ENCODE results near the gene TSPYL1. TPM values are rescaled to one million over a fixed set of nuclear protein-coding genes. Genes with fewer than 3 reads are reported as not detected.

The TSPYL1 gene
- total RNA-seq, 5 donors from 2014 or later (not counting 1 experiment from before 2014, with no cell fraction given): 83.4 to 215 (median 86.8) TPM

- Mint-ChIP-seq H3K4me1 (peaks cover 29 to 55% (median 36%) of the 10 kb centered on the region in 3 donors), H3K27me3 (no peaks in the 10 kb centered on the region), H3K4me3 (no peak overlapping the region), H3K27ac (no peak overlapping the region), H3K36me3 (peaks cover 49% of the 10 kb centered on the region), H3K9me3 (peaks cover 8 to 24% (median 17%) of the 10 kb centered on the region in 3 donors)
- ATAC-seq (replicated peaks in 1 of 4): peak in 1 of 4 experiments; percentile 18
- H3K36me3 ChIP-seq (ENCODE audit: control insufficient read depth in 2 of 2, extremely low read depth in 1 of 2, insufficient read depth in 1 of 2, low read length in 1 of 2): peaks cover 0 to 13% of the 10 kb centered on the region in 2 donors
- 88% methylated on average over 4 of the region's 4 CpGs for WGBS (ENCODE audit: insufficient coverage)
- DNase-seq: no peak
- H3K9me3 ChIP-seq: no peaks in the 10 kb centered on the region
- ChIA-PET CTCF (interaction anchor here (0.5 to 1.3 kb wide), 2 partner anchors 12 to 119 kb away, joined by 3 read pairs; partner anchors contain the start of gene TSPYL4 (in 1 of the 2)), POLR2A (no interaction called here)
- no peak overlapping the region for H3K4me3 ChIP-seq (ENCODE audit: control insufficient read depth in 1 of 2, extremely low read depth in 1 of 2, low read length in 1 of 2)
- no peak overlapping the region for H3K27ac ChIP-seq (ENCODE audit: low read length)
- no peaks in the 10 kb centered on the region for H3K4me1 ChIP-seq (ENCODE audit: control insufficient read depth in 1 of 2, extremely low read depth in 1 of 2, insufficient read depth in 2 of 2, low read length in 2 of 2)
- H3K27me3 ChIP-seq (replicated peaks in 1 of 2; ENCODE audit: control insufficient read depth in 2 of 2, extremely low read depth in 1 of 2, insufficient read depth in 2 of 2, low read length in 1 of 2): no peaks in the 10 kb centered on the region
Measured at GRCh38 chr6:116265041-116265829, 14.5 kb downstream of the TSPYL1 start.

GRCh38 chr6:116263353-116263752 is 16.4 kb downstream of the TSPYL1 start:
- Mint-ChIP-seq H3K36me3 (peaks cover 57% of the 10 kb centered on the region), H3K4me3 (no peak overlapping the region), H3K27ac (no peak overlapping the region), H3K9me3 (peaks cover 8 to 24% (median 17%) of the 10 kb centered on the region in 3 donors), H3K4me1 (peaks cover 29 to 48% (median 37%) of the 10 kb centered on the region in 3 donors), H3K27me3 (no peaks in the 10 kb centered on the region)
- Histone ChIP-seq H3K27ac (ENCODE audit: low read length) (no peak overlapping the region), H3K4me1 (ENCODE audit: control insufficient read depth in 1 of 2, extremely low read depth in 1 of 2, insufficient read depth in 2 of 2, low read length in 2 of 2) (no peaks in the 10 kb centered on the region), H3K9me3 (no peaks in the 10 kb centered on the region), H3K36me3 (ENCODE audit: control insufficient read depth in 2 of 2, extremely low read depth in 1 of 2, insufficient read depth in 1 of 2, low read length in 1 of 2) (peaks cover 0 to 13% of the 10 kb centered on the region in 2 donors), H3K27me3 (replicated peaks in 1 of 2; ENCODE audit: control insufficient read depth in 2 of 2, extremely low read depth in 1 of 2, insufficient read depth in 2 of 2, low read length in 1 of 2) (no peaks in the 10 kb centered on the region), H3K4me3 (ENCODE audit: control insufficient read depth in 1 of 2, extremely low read depth in 1 of 2, low read length in 1 of 2) (no peak overlapping the region)
- ChIA-PET POLR2A (interaction anchor here (0.6 to 0.7 kb wide), 2 partner anchors 45 to 375 kb away, joined by 3 to 5 read pairs; no protein-coding TSS in a partner anchor), CTCF (interaction anchor here in 1 of 2 donors (0.6 kb wide), 1 partner anchor 304 kb away, joined by 4 read pairs; no protein-coding TSS in a partner anchor)
- ATAC-seq (replicated peaks in 1 of 4) (no peak), DNase-seq (no peak)
- 80% methylated on average over 1 of the region's 1 CpG for WGBS (ENCODE audit: insufficient coverage)

- WGBS (ENCODE audit: insufficient coverage): 98% methylated on average over 18 of the region's 18 CpGs
- peaks cover 26 to 38% (median 27%) of the 10 kb centered on the region in 3 donors for H3K4me1 Mint-ChIP-seq
- H3K9me3 ChIP-seq: no peaks in the 10 kb centered on the region
Measured at GRCh38 chr6:116258520-116258919, 21.2 kb downstream of the TSPYL1 start.

GRCh38 chr6:116256694-116257093 is 23.0 kb downstream of the TSPYL1 start:
- POLR2A ChIA-PET: interaction anchor here in 1 of 2 donors (1.0 kb wide), 1 partner anchor 11 kb away, joined by 6 read pairs; no protein-coding TSS in a partner anchor
- no peak for ATAC-seq (replicated peaks in 1 of 4)
- CTCF ChIA-PET: interaction anchor here (1.0 to 3.9 kb wide), 2 partner anchors 11 kb away, joined by 3 to 37 read pairs; no protein-coding TSS in a partner anchor
- Histone ChIP-seq H3K4me1 (ENCODE audit: control insufficient read depth in 1 of 2, extremely low read depth in 1 of 2, insufficient read depth in 2 of 2, low read length in 2 of 2) (peaks cover 17 to 19% of the 10 kb centered on the region in 2 experiments), H3K27ac (ENCODE audit: low read length) (no peak overlapping the region), H3K36me3 (ENCODE audit: control insufficient read depth in 2 of 2, extremely low read depth in 1 of 2, insufficient read depth in 1 of 2, low read length in 1 of 2) (no peaks in the 10 kb centered on the region), H3K27me3 (replicated peaks in 1 of 2; ENCODE audit: control insufficient read depth in 2 of 2, extremely low read depth in 1 of 2, insufficient read depth in 2 of 2, low read length in 1 of 2) (no peaks in the 10 kb centered on the region), H3K4me3 (ENCODE audit: control insufficient read depth in 1 of 2, extremely low read depth in 1 of 2, low read length in 1 of 2) (no peak overlapping the region), H3K9me3 (no peaks in the 10 kb centered on the region)
- no peaks in the 10 kb centered on the region for H3K27me3 Mint-ChIP-seq
- H3K4me3 Mint-ChIP-seq: no peak overlapping the region
- WGBS (ENCODE audit: insufficient coverage): no CpG with 5 or more reads among the region's 1 CpG
- H3K36me3 Mint-ChIP-seq: peaks cover 20% of the 10 kb centered on the region
- H3K4me1 Mint-ChIP-seq: peaks cover 16 to 26% (median 20%) of the 10 kb centered on the region in 3 donors
- no peak for DNase-seq
- H3K9me3 Mint-ChIP-seq: no peaks in the 10 kb centered on the region
- no peak overlapping the region for H3K27ac Mint-ChIP-seq

More at GRCh38 chr6:116258520-116258919, 21.2 kb downstream of the TSPYL1 start:
- no peak for ATAC-seq (replicated peaks in 1 of 4)
- H3K27ac Mint-ChIP-seq: no peak overlapping the region
- Histone ChIP-seq H3K27ac (ENCODE audit: low read length) (no peak overlapping the region), H3K4me3 (ENCODE audit: control insufficient read depth in 1 of 2, extremely low read depth in 1 of 2, low read length in 1 of 2) (no peak overlapping the region), H3K27me3 (replicated peaks in 1 of 2; ENCODE audit: control insufficient read depth in 2 of 2, extremely low read depth in 1 of 2, insufficient read depth in 2 of 2, low read length in 1 of 2) (no peaks in the 10 kb centered on the region), H3K4me1 (ENCODE audit: control insufficient read depth in 1 of 2, extremely low read depth in 1 of 2, insufficient read depth in 2 of 2, low read length in 2 of 2) (peaks cover 0 to 6% of the 10 kb centered on the region in 2 experiments), H3K36me3 (ENCODE audit: control insufficient read depth in 2 of 2, extremely low read depth in 1 of 2, insufficient read depth in 1 of 2, low read length in 1 of 2) (no peaks in the 10 kb centered on the region)
- no peaks in the 10 kb centered on the region for H3K27me3 Mint-ChIP-seq
- no peak for DNase-seq
- ChIA-PET CTCF (no interaction called here), POLR2A (interaction anchor here in 1 of 2 donors (0.6 to 0.9 kb wide), 2 partner anchors 10 to 135 kb away, joined by 3 read pairs; no protein-coding TSS in a partner anchor)
- H3K9me3 Mint-ChIP-seq: peaks cover 8 to 15% (median 12%) of the 10 kb centered on the region in 3 donors
- H3K36me3 Mint-ChIP-seq: peaks cover 38% of the 10 kb centered on the region
- H3K4me3 Mint-ChIP-seq: no peak overlapping the region

- H3K4me1 ChIP-seq (ENCODE audit: control insufficient read depth in 1 of 2, extremely low read depth in 1 of 2, insufficient read depth in 2 of 2, low read length in 2 of 2): peaks cover 28 to 29% of the 10 kb centered on the region in 2 experiments
- no peak overlapping the region for H3K27ac ChIP-seq (ENCODE audit: low read length)
- DNase-seq (no peak), ATAC-seq (replicated peaks in 1 of 4) (no peak)
- no peaks in the 10 kb centered on the region for H3K9me3 ChIP-seq
- H3K27me3 Mint-ChIP-seq: no peaks in the 10 kb centered on the region
- peaks cover 10 to 27% (median 16%) of the 10 kb centered on the region in 3 donors for H3K4me1 Mint-ChIP-seq
- H3K36me3 Mint-ChIP-seq: peaks cover 9% of the 10 kb centered on the region
- no peak overlapping the region for H3K4me3 ChIP-seq (ENCODE audit: control insufficient read depth in 1 of 2, extremely low read depth in 1 of 2, low read length in 1 of 2)
- H3K36me3 ChIP-seq (ENCODE audit: control insufficient read depth in 2 of 2, extremely low read depth in 1 of 2, insufficient read depth in 1 of 2, low read length in 1 of 2): no peaks in the 10 kb centered on the region
- ChIA-PET POLR2A (interaction anchor here in 1 of 2 donors (2.0 to 3.7 kb wide), 2 partner anchors 15 to 24 kb away, joined by 17 to 75 read pairs; partner anchors contain the start of gene TSPYL1), CTCF (interaction anchor here (0.6 to 3.9 kb wide), 5 partner anchors 13 to 32 kb away, joined by 3 to 37 read pairs (median 6); partner anchors contain the start of gene TSPYL1 (in 1 of the 2))
- no peaks in the 10 kb centered on the region for H3K27me3 ChIP-seq (replicated peaks in 1 of 2; ENCODE audit: control insufficient read depth in 2 of 2, extremely low read depth in 1 of 2, insufficient read depth in 2 of 2, low read length in 1 of 2)
- no peak overlapping the region for H3K4me3 Mint-ChIP-seq
- 63% methylated on average over 1 of the region's 5 CpGs for WGBS (ENCODE audit: insufficient coverage)
- H3K9me3 Mint-ChIP-seq: no peaks in the 10 kb centered on the region
- H3K27ac Mint-ChIP-seq: no peak overlapping the region
Measured at GRCh38 chr6:116255246-116255800, 24.4 kb downstream of the TSPYL1 start.

All from T-cell (primary cell).